Rectal smooth muscle tissue (tissue), 1 donor: ENCODE results near the gene ACSS3.

Source experiments
- H3K27ac ChIP-seq: one replicate; pipeline ENCODE4 v1.7.0; 2013; ENCODE audit warnings: low read depth, low read length, inconsistent platforms
- H3K27me3 ChIP-seq: one replicate; pipeline ENCODE4 v1.7.0; 2013; ENCODE audit warnings: low read length; ENCODE audit not compliant: control insufficient read depth, insufficient read depth
- H3K36me3 ChIP-seq: one replicate; pipeline ENCODE4 v1.7.0; 2013; ENCODE audit warnings: low read length; ENCODE audit not compliant: control insufficient read depth, insufficient read depth
- H3K4me1 ChIP-seq: one replicate; pipeline ENCODE4 v1.7.0; 2013; ENCODE audit warnings: low read length; ENCODE audit not compliant: control insufficient read depth, insufficient read depth
- H3K4me3 ChIP-seq: one replicate; pipeline ENCODE4 v1.7.0; 2013; ENCODE audit warnings: low read length
- H3K9ac ChIP-seq: one replicate; pipeline ENCODE4 v1.7.0; 2013; ENCODE audit warnings: low read length

The ACSS3 gene

GRCh38 chr12:81212996-81213696 lies 135.3 kb downstream of the ACSS3 start:
- no peaks in the 10 kb centered on the region for H3K27me3 ChIP-seq
- no peaks in the 10 kb centered on the region for H3K36me3 ChIP-seq
- no peak overlapping the region for H3K27ac ChIP-seq
- H3K4me1 ChIP-seq: no peaks in the 10 kb centered on the region
- no peak overlapping the region for H3K4me3 ChIP-seq
- no peak overlapping the region for H3K9ac ChIP-seq

- no peak overlapping the region for H3K4me3 ChIP-seq
- no peaks in the 10 kb centered on the region for H3K27me3 ChIP-seq
- no peak overlapping the region for H3K9ac ChIP-seq
- H3K27ac ChIP-seq: no peak overlapping the region
- H3K4me1 ChIP-seq: no peaks in the 10 kb centered on the region
- H3K36me3 ChIP-seq: no peaks in the 10 kb centered on the region
These were observed 138.9 kb downstream of the ACSS3 start for GRCh38 chr12:81216739-81217138.

GRCh38 chr12:81221681-81222080 lies 143.8 kb downstream of the ACSS3 start:
- H3K4me3 ChIP-seq: no peak overlapping the region
- no peaks in the 10 kb centered on the region for H3K36me3 ChIP-seq
- H3K4me1 ChIP-seq: no peaks in the 10 kb centered on the region
- no peak overlapping the region for H3K9ac ChIP-seq
- H3K27ac ChIP-seq: no peak overlapping the region
- no peaks in the 10 kb centered on the region for H3K27me3 ChIP-seq

- Histone ChIP-seq H3K27me3 (no peaks in the 10 kb centered on the region), H3K36me3 (no peaks in the 10 kb centered on the region), H3K9ac (no peak overlapping the region), H3K27ac (no peak overlapping the region), H3K4me3 (no peak overlapping the region), H3K4me1 (no peaks in the 10 kb centered on the region)
These were observed 145.1 kb downstream of the ACSS3 start for GRCh38 chr12:81222846-81223592.

DNA sequence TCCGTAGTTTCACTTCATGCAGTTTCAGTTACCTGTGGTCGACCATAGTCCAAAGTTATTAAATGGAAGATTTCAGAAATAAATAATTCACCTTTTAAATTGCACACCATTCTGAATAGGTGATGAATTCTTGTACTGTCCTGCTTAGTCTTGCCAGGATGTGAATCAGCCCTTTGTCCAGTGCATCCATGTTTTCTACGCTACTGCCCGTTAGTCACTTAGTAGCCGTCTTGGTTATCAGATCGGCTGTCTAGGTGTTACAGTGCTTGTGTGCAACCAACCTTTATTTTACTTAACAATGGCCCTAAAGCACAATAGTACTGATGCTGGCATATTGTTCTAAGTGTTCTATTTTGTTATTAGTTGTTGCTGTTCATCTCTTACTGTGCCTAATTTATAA lies 146.7 kb downstream of the ACSS3 start:
- Histone ChIP-seq H3K27me3 (no peaks in the 10 kb centered on the region), H3K4me1 (no peaks in the 10 kb centered on the region), H3K9ac (no peak overlapping the region), H3K27ac (no peak overlapping the region), H3K36me3 (no peaks in the 10 kb centered on the region), H3K4me3 (no peak overlapping the region)

- Histone ChIP-seq H3K9ac (no peak overlapping the region), H3K4me3 (no peak overlapping the region), H3K36me3 (no peaks in the 10 kb centered on the region), H3K27ac (no peak overlapping the region), H3K4me1 (no peaks in the 10 kb centered on the region), H3K27me3 (no peaks in the 10 kb centered on the region)
These were observed 151.9 kb downstream of the ACSS3 start for GRCh38 chr12:81229759-81230158.

DNA sequence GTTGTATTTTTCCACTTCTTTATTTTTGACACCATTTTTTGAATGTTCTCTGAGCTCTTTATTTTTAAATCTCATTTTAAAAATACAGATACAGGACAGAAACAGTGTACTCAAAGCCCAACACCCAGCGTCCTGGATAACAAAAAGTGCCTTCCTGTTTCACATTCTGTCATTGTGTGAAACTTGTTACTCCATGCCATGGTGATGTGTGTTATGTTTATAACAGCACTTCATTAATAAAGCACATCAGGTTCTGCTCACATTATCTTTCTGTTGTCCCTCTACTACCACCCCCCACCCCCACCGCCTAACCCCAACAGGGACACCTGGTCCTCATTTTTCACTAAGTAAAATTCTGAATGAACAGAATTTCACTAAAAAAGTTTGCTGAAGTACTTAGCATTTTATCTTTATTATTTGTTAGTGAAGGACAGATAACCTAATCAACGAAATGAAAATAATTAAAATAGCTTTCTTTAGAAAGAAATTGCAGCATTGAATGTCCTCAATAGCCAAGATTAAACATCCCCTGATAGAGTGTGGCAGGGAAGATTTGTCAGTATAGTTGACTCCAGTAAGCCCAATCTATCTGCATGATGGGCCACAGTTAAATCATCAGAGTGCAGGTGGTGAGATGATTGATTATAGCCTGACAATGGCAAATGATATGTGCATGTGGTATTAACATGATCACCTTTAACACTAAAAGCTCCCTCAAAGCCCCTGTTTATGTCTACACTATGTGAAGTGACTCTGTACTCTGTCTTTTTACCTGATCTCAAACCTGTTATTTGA lies 153.9 kb downstream of the ACSS3 start:
- Histone ChIP-seq H3K36me3 (no peaks in the 10 kb centered on the region), H3K4me1 (no peaks in the 10 kb centered on the region), H3K4me3 (no peak overlapping the region), H3K27ac (no peak overlapping the region), H3K9ac (no peak overlapping the region), H3K27me3 (no peaks in the 10 kb centered on the region)

DNA sequence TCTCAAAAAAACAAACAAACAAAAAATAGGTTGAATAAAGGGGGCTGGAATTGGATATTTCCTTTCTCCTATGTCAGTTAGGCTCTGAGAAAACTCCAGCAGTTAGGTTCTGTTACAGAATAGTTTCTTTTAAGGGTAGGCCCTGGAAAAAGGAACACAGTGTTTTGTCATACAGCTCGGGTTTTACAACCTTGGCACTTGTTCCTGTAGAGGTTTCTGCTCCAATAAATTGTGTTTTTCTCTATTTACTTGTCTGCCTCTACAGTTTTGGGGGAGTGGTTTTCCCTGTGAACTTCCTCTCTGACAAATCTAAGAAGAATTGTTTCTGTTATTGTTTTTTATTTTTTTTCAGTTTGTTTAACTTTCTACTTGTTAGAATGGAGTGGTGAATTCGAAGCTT lies 167.6 kb downstream of the ACSS3 start:
- Histone ChIP-seq H3K36me3 (no peaks in the 10 kb centered on the region), H3K9ac (no peak overlapping the region), H3K4me1 (peaks cover 7% of the 10 kb centered on the region), H3K4me3 (no peak overlapping the region), H3K27me3 (no peaks in the 10 kb centered on the region), H3K27ac (peak overlapping the region; percentile 74)

DNA sequence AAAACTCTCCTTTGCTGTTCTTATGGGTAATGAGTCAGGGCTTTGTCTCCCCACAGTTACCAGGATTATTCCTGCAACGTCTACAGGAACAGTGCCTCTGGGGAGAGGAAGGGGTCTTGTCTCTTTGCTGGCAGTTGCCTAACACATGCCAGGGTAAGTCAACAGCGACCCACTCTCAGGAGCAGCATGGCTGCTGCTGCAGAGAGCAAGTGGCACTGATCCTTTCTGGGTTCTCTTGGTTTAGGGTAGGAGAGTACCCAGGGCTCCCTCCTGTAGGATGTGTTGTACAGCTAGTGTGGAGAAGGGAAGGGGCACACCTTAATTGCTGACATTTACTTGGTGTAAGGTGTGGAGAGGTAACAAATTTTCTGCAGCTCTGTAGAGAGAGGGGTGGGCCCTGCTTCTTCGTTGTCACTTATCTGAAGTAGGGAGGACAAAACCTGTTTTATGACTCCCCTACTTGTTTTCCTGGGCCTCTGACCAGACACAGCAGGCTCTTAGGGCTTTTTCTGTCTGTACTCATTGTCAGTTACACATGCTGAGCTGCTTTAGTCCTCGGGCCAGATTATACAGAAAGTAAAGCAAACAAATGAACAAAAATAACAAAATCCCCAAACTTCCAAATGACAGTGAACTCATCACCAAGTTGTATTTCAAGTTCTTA lies 168.2 kb downstream of the ACSS3 start:
- Histone ChIP-seq H3K27ac (peak overlapping the region; percentile 74), H3K4me1 (peaks cover 7% of the 10 kb centered on the region), H3K36me3 (no peaks in the 10 kb centered on the region), H3K27me3 (no peaks in the 10 kb centered on the region), H3K4me3 (peak overlapping the region; percentile 15), H3K9ac (no peak overlapping the region)

DNA sequence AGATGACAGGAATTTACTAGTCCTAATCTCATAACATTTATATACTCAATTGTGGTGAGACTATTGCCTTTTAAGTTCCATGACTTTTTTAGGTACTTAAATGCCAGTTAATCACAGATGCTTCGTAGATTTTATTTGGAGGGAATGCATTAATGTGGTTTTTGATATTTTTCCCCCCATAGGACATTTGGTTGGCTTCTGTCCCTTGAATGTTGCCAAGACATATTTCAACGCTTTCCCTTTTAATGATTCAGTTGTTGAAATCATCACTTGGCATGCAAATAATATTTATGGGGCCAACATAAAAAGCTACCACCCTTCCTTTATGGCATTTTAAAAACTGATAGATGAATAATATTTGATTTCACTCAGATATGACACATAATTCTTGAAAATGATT lies 172.1 kb downstream of the ACSS3 start:
- Histone ChIP-seq H3K4me1 (peaks cover 7% of the 10 kb centered on the region), H3K36me3 (no peaks in the 10 kb centered on the region), H3K27me3 (no peaks in the 10 kb centered on the region), H3K4me3 (no peak overlapping the region), H3K27ac (no peak overlapping the region), H3K9ac (no peak overlapping the region)

GRCh38 chr12:81252228-81252627 lies 174.3 kb downstream of the ACSS3 start:
- no peak overlapping the region for H3K9ac ChIP-seq
- no peaks in the 10 kb centered on the region for H3K36me3 ChIP-seq

DNA sequence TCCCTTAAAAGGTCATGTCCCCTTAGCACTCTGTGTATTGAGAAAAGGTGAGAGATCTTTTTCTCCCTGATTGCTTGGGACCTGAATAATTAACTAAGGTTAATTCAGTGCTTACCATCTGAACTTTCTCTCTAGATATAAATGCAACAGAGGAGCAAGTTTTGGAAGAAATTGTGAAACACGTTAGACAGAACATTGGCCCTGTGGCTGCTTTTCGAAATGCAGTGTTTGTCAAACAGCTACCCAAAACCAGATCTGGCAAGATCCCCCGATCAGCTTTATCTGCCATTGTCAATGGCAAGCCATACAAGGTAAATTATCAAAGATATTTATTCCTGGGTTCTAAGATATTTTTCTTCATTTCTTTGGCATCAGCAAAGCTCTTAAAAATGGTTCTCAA lies 175.5 kb downstream of the ACSS3 start:
- Histone ChIP-seq H3K27me3 (no peaks in the 10 kb centered on the region), H3K4me1 (no peaks in the 10 kb centered on the region), H3K27ac (no peak overlapping the region), H3K4me3 (no peak overlapping the region), H3K36me3 (no peaks in the 10 kb centered on the region), H3K9ac (no peak overlapping the region)

More at GRCh38 chr12:81252228-81252627, 174.3 kb downstream of the ACSS3 start:
- H3K27me3 ChIP-seq: no peaks in the 10 kb centered on the region
- no peak overlapping the region for H3K27ac ChIP-seq
- H3K4me3 ChIP-seq: no peak overlapping the region
- H3K4me1 ChIP-seq: no peaks in the 10 kb centered on the region
